NCI-H2107 treated with DMSO at 0.1 percent for 48 hours (cell line): ENCODE results near the gene TUT4.
A peak's percentile ranks its signal among the peaks of the same experiment; 100 is the strongest.

ENCODE experiments used
- DNase-seq: peaks from one replicate; lab custom pipeline; 2025; ENCODE audit not compliant: unreplicated experiment; lab: John Stamatoyannopoulos, UW

The TUT4 gene

GRCh38 chr1:52576074-52576473 is 23.2 kb upstream of the TUT4 start:
- DNase-seq = no peak

GRCh38 chr1:52574594-52574993 is 21.7 kb upstream of the TUT4 start:
- DNase-seq = no peak

GRCh38 chr1:52572387-52572786 is 19.5 kb upstream of the TUT4 start:
- DNase-seq = no peak

- no peak for DNase-seq
These were observed 18.9 kb upstream of the TUT4 start for GRCh38 chr1:52571783-52572182.

GRCh38 chr1:52569449-52570210 is 16.7 kb upstream of the TUT4 start:
- no peak for DNase-seq

- no peak for DNase-seq
These were observed 15.1 kb upstream of the TUT4 start for GRCh38 chr1:52567943-52568342.

GRCh38 chr1:52562766-52563165 is 9.9 kb upstream of the TUT4 start:
- no peak for DNase-seq

GRCh38 chr1:52559875-52560274 is 7.0 kb upstream of the TUT4 start:
- DNase-seq = no peak

- peak; percentile 29 for DNase-seq
These were observed 6.0 kb upstream of the TUT4 start for GRCh38 chr1:52558941-52559340.

GRCh38 chr1:52556641-52557360 is 3.9 kb upstream of the TUT4 start:
- no peak for DNase-seq

GRCh38 chr1:52554756-52555155 is 1.9 kb upstream of the TUT4 start:
- peak; percentile 78 for DNase-seq

GRCh38 chr1:52554267-52554640 is 1.4 kb upstream of the TUT4 start:
- no peak for DNase-seq

- DNase-seq = peak; percentile 71
These were observed 722 bp upstream of the TUT4 start for GRCh38 chr1:52553362-52554266.

- peak; percentile 85 for DNase-seq
These were observed 722 bp downstream of the TUT4 start for GRCh38 chr1:52552236-52552504.

GRCh38 chr1:52551507-52552235 is 1.2 kb downstream of the TUT4 start:
- DNase-seq = peak; percentile 61

GRCh38 chr1:52550447-52550846 is 2.4 kb downstream of the TUT4 start:
- DNase-seq = peak; percentile 14

- DNase-seq = no peak
These were observed 3.6 kb downstream of the TUT4 start for GRCh38 chr1:52549267-52549666.

- DNase-seq = no peak
These were observed 6.0 kb downstream of the TUT4 start for GRCh38 chr1:52546852-52547251.

- no peak for DNase-seq
These were observed 8.0 kb downstream of the TUT4 start for GRCh38 chr1:52544665-52545525.

GRCh38 chr1:52542085-52542688 is 10.7 kb downstream of the TUT4 start:
- no peak for DNase-seq
